Sigmoid colon (tissue), 7 donors: ENCODE results near the gene PELO. TPM values are rescaled to one million over a fixed set of nuclear protein-coding genes. Genes with fewer than 3 reads are reported as not detected.

Source experiments
- DNase-seq: peaks from one replicate; pipeline ENCODE4 v3.0.0-alpha.2; 2019
- H3K27ac ChIP-seq, 4 donors: fragments of 200-600 bp; sonication (generic); one replicate each; pipeline ENCODE4 v1.5.1; 2016 to 2019; ENCODE audit warnings: mild to moderate bottlenecking in 1 of 4
- H3K27me3 ChIP-seq, 3 donors: fragments of 200-600 bp; sonication (generic); one replicate each; pipeline ENCODE4 v1.5.1; 2019; ENCODE audit warnings: mild to moderate bottlenecking in 1 of 3
- H3K36me3 ChIP-seq, 4 donors: fragments of 200-600 bp; sonication (generic); one replicate each; pipeline ENCODE4 v1.5.1; 2016 to 2019
- H3K4me1 ChIP-seq, 4 donors: fragments of 200-600 bp; sonication (generic); one replicate each; pipeline ENCODE4 v1.5.1; 2017 to 2019
- H3K4me3 ChIP-seq, 4 donors: fragments of 200-600 bp; sonication (generic); one replicate each; pipeline ENCODE4 v1.5.1; 2017 to 2019; ENCODE audit warnings: mild to moderate bottlenecking in 2 of 4, moderate library complexity in 1 of 4
- H3K9me3 ChIP-seq, 4 donors: fragments of 200-600 bp in 3 of 4; sonication (generic) in 3 of 4; one replicate each; pipeline versions ENCODE4 v1.5.1 to v1.6.1; 2013 to 2019
- EP300 ChIP-seq, 4 donors: sonication (generic); formaldehyde crosslinking; IDR thresholded peaks; one replicate each; pipeline ENCODE4 v1.6.1; 2017; ENCODE audit warnings: antibody characterized with exemption in 4 of 4
- POLR2A ChIP-seq, 2 donors: fragments of 450-650 bp; IDR thresholded peaks; one replicate each; pipeline ENCODE4 v1.6.1; 2016; ENCODE audit warnings: antibody characterized with exemption in 2 of 2, mild to moderate bottlenecking in 2 of 2, moderate library complexity in 2 of 2
- POLR2AphosphoS5 ChIP-seq, 4 donors: sonication (generic); formaldehyde crosslinking; IDR thresholded peaks; one replicate each; pipeline ENCODE4 v1.6.1; 2017; ENCODE audit warnings: antibody characterized with exemption in 4 of 4
- WGBS, 2 donors: extraction: QIAGEN DNeasy Blood & Tissue Kit; methylation state at CpG; one replicate each; pipeline ENCODE4 v1.1.7; 2013; 5-methylcytosine and 5-hydroxymethylcytosine counted together
- intact Hi-C: fragments of 100-400 bp; cut with DNase I; formaldehyde crosslinking; loops from one replicate; pipeline ENCODE4 v1.15.1; 2023
- polyA plus RNA-seq, 3 donors: library from polyadenylated mRNA; stranded (reverse); fragments of 200-250 nt; gene quantifications; one replicate each; pipeline ENCODE4 v1.2.3, GENCODE V29; 2013
- total RNA-seq, 4 donors: library from RNA; depleted of rRNA; stranded (reverse); fragments of >200 nt; gene quantifications; one replicate each; pipeline ENCODE4 v1.1.0, GENCODE V29; 2016
- TF ChIP-seq, protein P1 (sequence below), 4 experiments: fragments of 450-650 bp in 3 of 4; fragments of 200-600 bp in 1 of 4; IDR thresholded peaks; one replicate each; pipeline ENCODE4 v1.5.1; 2016 to 2019; ENCODE audit warnings: antibody characterized with exemption in 4 of 4, mild to moderate bottlenecking in 3 of 4, moderate library complexity in 2 of 4
- donor health status: healthy with polysubstance abuse.
- donor health status: Bipolar disorder and iron deficiency.
- donor health status: healthy.

Gene PELO
- total and polyA plus RNA-seq, 7 donors: 3.9 to 60.1 (median 37.1) TPM

GRCh38 chr5:52751137-52751536 is 36.6 kb upstream of the PELO start:
- H3K4me1 ChIP-seq: no peaks in the 10 kb centered on the region
- no peak overlapping the region for H3K4me3 ChIP-seq
- no peak for DNase-seq
- H3K27ac ChIP-seq: no peak overlapping the region
- intact Hi-C loops: no loop called here
- TF ChIP-seq, protein P1, sequence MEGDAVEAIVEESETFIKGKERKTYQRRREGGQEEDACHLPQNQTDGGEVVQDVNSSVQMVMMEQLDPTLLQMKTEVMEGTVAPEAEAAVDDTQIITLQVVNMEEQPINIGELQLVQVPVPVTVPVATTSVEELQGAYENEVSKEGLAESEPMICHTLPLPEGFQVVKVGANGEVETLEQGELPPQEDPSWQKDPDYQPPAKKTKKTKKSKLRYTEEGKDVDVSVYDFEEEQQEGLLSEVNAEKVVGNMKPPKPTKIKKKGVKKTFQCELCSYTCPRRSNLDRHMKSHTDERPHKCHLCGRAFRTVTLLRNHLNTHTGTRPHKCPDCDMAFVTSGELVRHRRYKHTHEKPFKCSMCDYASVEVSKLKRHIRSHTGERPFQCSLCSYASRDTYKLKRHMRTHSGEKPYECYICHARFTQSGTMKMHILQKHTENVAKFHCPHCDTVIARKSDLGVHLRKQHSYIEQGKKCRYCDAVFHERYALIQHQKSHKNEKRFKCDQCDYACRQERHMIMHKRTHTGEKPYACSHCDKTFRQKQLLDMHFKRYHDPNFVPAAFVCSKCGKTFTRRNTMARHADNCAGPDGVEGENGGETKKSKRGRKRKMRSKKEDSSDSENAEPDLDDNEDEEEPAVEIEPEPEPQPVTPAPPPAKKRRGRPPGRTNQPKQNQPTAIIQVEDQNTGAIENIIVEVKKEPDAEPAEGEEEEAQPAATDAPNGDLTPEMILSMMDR (IDR thresholded peaks at IDR 0.05): no peak
- TF ChIP-seq POLR2AphosphoS5 (IDR thresholded peaks at IDR 0.05) (no peak), EP300 (IDR thresholded peaks at IDR 0.05) (no peak), POLR2A (IDR thresholded peaks at IDR 0.05) (no peak)
- H3K36me3 ChIP-seq: no peaks in the 10 kb centered on the region
- no peaks in the 10 kb centered on the region for H3K9me3 ChIP-seq
- 96% methylated on average over 1 of the region's 1 CpG for WGBS, 2 donors
- no peaks in the 10 kb centered on the region for H3K27me3 ChIP-seq

- DNase-seq: no peak
- Histone ChIP-seq H3K4me3 (no peak overlapping the region), H3K4me1 (peaks cover 0 to 5% (median 0%) of the 10 kb centered on the region in 4 donors), H3K27me3 (no peaks in the 10 kb centered on the region), H3K27ac (no peak overlapping the region), H3K9me3 (no peaks in the 10 kb centered on the region), H3K36me3 (no peaks in the 10 kb centered on the region)
- no peak for TF ChIP-seq EP300 (IDR thresholded peaks at IDR 0.05)
- TF ChIP-seq POLR2AphosphoS5 (IDR thresholded peaks at IDR 0.05): no peak
- no peak for TF ChIP-seq POLR2A (IDR thresholded peaks at IDR 0.05)
- TF ChIP-seq, protein P1 (IDR thresholded peaks at IDR 0.05): no peak
- intact Hi-C loops: no loop called here
- WGBS, 2 donors: 75 to 91% methylated on average over 2 of the region's 2 CpGs
Measured at GRCh38 chr5:52754051-52754450, 33.7 kb upstream of the PELO start.

GRCh38 chr5:52757527-52757926 is 30.2 kb upstream of the PELO start:
- TF ChIP-seq, protein P1 (IDR thresholded peaks at IDR 0.05): no peak
- TF ChIP-seq EP300 (IDR thresholded peaks at IDR 0.05) (no peak), POLR2AphosphoS5 (IDR thresholded peaks at IDR 0.05) (no peak), POLR2A (IDR thresholded peaks at IDR 0.05) (no peak)
- Histone ChIP-seq H3K27ac (peak overlapping the region in 1 of 4 donors; percentile 29), H3K36me3 (no peaks in the 10 kb centered on the region), H3K9me3 (no peaks in the 10 kb centered on the region), H3K4me1 (peaks cover 0 to 5% (median 0%) of the 10 kb centered on the region in 4 donors), H3K27me3 (no peaks in the 10 kb centered on the region), H3K4me3 (no peak overlapping the region)
- WGBS, 2 donors: 77 to 92% methylated on average over 2 of the region's 2 CpGs
- intact Hi-C loops: no loop called here
- DNase-seq: no peak

DNA sequence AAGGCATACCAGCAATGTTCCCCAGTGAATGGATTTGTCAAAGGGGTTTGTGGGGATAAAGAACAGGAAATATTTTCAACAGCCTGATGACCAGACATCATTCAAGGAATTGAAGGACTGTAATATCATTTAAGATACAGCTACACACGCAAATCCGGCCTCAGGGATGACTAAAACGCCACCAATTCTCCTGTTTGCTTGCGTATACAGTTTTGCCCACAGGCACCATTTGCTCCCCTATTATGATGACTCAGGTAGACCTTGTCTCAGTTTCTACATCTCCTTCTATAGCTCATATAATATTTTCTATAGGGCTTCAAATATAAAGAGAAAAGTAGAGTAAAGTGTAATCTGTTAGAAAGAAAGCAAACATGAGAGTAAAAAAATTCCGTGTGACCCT is 29.7 kb upstream of the PELO start:
- no peaks in the 10 kb centered on the region for H3K9me3 ChIP-seq
- DNase-seq: no peak
- H3K27ac ChIP-seq: peak overlapping the region in 1 of 4 donors; percentile 29
- intact Hi-C loops: no loop called here
- WGBS, 2 donors: 89 to 91% methylated on average over 5 of the region's 5 CpGs
- H3K27me3 ChIP-seq: no peaks in the 10 kb centered on the region
- no peaks in the 10 kb centered on the region for H3K36me3 ChIP-seq
- no peak for TF ChIP-seq POLR2AphosphoS5 (IDR thresholded peaks at IDR 0.05)
- TF ChIP-seq POLR2A (IDR thresholded peaks at IDR 0.05): no peak
- TF ChIP-seq, protein P1 (IDR thresholded peaks at IDR 0.05): no peak
- TF ChIP-seq EP300 (IDR thresholded peaks at IDR 0.05): no peak
- H3K4me1 ChIP-seq: peaks cover 0 to 5% (median 0%) of the 10 kb centered on the region in 4 donors
- H3K4me3 ChIP-seq: no peak overlapping the region

- Histone ChIP-seq H3K9me3 (no peaks in the 10 kb centered on the region), H3K27me3 (no peaks in the 10 kb centered on the region), H3K4me3 (no peak overlapping the region), H3K36me3 (no peaks in the 10 kb centered on the region), H3K27ac (no peak overlapping the region), H3K4me1 (peaks cover 0 to 5% (median 0%) of the 10 kb centered on the region in 4 donors)
- no peak for DNase-seq
- intact Hi-C loops: no loop called here
- TF ChIP-seq EP300 (IDR thresholded peaks at IDR 0.05) (no peak), POLR2A (IDR thresholded peaks at IDR 0.05) (no peak), POLR2AphosphoS5 (IDR thresholded peaks at IDR 0.05) (no peak)
- TF ChIP-seq, protein P1 (IDR thresholded peaks at IDR 0.05): no peak
- WGBS, 2 donors: 87% methylated on average over 1 of the region's 1 CpG
Measured at GRCh38 chr5:52759331-52759730, 28.4 kb upstream of the PELO start.
